GM21529 (cell line): Measurements from ENCODE around the gene DYNC2LI1.

Source experiments
- ATAC-seq: cut with Tn5 transposase; IDR thresholded peaks from one replicate; pipeline ENCODE4 v1.9.1; 2021; ENCODE audit not compliant: unreplicated experiment

The DYNC2LI1 gene

GRCh38 chr2:43842866-43843226 lies 69.0 kb downstream of the DYNC2LI1 start:
- no peak for ATAC-seq

GRCh38 chr2:43845181-43845580 lies 71.3 kb downstream of the DYNC2LI1 start:
- no peak for ATAC-seq

- no peak for ATAC-seq
These were observed 72.4 kb downstream of the DYNC2LI1 start for GRCh38 chr2:43846140-43846793.

- no peak for ATAC-seq
These were observed 74.4 kb downstream of the DYNC2LI1 start for GRCh38 chr2:43848214-43848613.

GRCh38 chr2:43851011-43851980 lies 77.5 kb downstream of the DYNC2LI1 start:
- no peak for ATAC-seq

GRCh38 chr2:43852196-43852730 lies 78.4 kb downstream of the DYNC2LI1 start:
- ATAC-seq = no peak

- ATAC-seq = no peak
These were observed 79.6 kb downstream of the DYNC2LI1 start for GRCh38 chr2:43853141-43854081.

- ATAC-seq = no peak
These were observed 80.8 kb downstream of the DYNC2LI1 start for GRCh38 chr2:43854671-43855070.

GRCh38 chr2:43855292-43855691 lies 81.5 kb downstream of the DYNC2LI1 start:
- ATAC-seq = no peak
